Neural progenitor cell (in vitro differentiated cells): Measurements from ENCODE around the gene SHC3. TPM values are rescaled to one million over a fixed set of nuclear protein-coding genes. Genes with fewer than 3 reads are reported as not detected.

Experiments
- DNase-seq: peaks from one replicate; pipeline ENCODE4 v3.0.0-alpha.2; 2016; ENCODE audit warnings: low spot score
- H2AFZ ChIP-seq: fragments of 200-600 bp; sonication (generic); replicated peaks from 2 replicates; pipeline ENCODE4 v1.6.1; 2016; ENCODE audit warnings: antibody characterized with exemption
- H3F3A ChIP-seq: fragments of 200-600 bp; sonication (generic); 2 replicates; pipeline ENCODE4 v1.6.1; 2016; ENCODE audit warnings: antibody characterized with exemption, low read depth
- H3K27ac ChIP-seq: fragments of 200-600 bp; sonication (generic); 2 replicates; pipeline ENCODE4 v1.5.1; 2016; ENCODE audit warnings: mild to moderate bottlenecking
- H3K27me3 ChIP-seq: fragments of 200-600 bp; sonication (generic); 2 replicates; pipeline ENCODE4 v1.6.1; 2016; ENCODE audit warnings: mild to moderate bottlenecking, moderate library complexity
- H3K36me3 ChIP-seq: fragments of 200-600 bp; sonication (generic); 2 replicates; pipeline ENCODE4 v1.5.1; 2016
- H3K4me1 ChIP-seq: fragments of 200-600 bp; sonication (generic); 2 replicates; pipeline ENCODE4 v1.6.1; 2016; ENCODE audit warnings: mixed run types
- H3K4me2 ChIP-seq: fragments of 200-600 bp; sonication (generic); 2 replicates; pipeline ENCODE4 v1.6.1; 2016
- H3K4me3 ChIP-seq: fragments of 200-600 bp; sonication (generic); 2 replicates; pipeline ENCODE4 v1.5.1; 2016
- H3K79me2 ChIP-seq: fragments of 200-600 bp; sonication (generic); 2 replicates; pipeline ENCODE4 v1.6.1; 2016; ENCODE audit warnings: low read depth
- H3K9ac ChIP-seq: fragments of 200-600 bp; sonication (generic); 2 replicates; pipeline ENCODE4 v1.6.1; 2016
- H3K9me3 ChIP-seq: fragments of 200-600 bp; sonication (generic); 2 replicates; pipeline ENCODE4 v1.5.1; 2016; ENCODE audit warnings: low read depth
- H4K20me1 ChIP-seq: fragments of 200-600 bp; sonication (generic); 2 replicates; pipeline ENCODE4 v1.6.1; 2016; ENCODE audit warnings: low read depth
- H3K27ac Mint-ChIP-seq: 3 replicates; pipeline ENCODE4 v1.8.0; 2021; ENCODE audit warnings: mixed read lengths
- H3K27me3 Mint-ChIP-seq: 2 replicates; pipeline ENCODE4 v1.8.0; 2022; ENCODE audit warnings: low read depth, mild to moderate bottlenecking, inconsistent platforms, moderate library complexity, mixed read lengths; ENCODE audit not compliant: insufficient read depth
- H3K36me3 Mint-ChIP-seq: 3 replicates; pipeline ENCODE4 v1.8.0; 2021; ENCODE audit warnings: mixed read lengths
- H3K4me1 Mint-ChIP-seq: 3 replicates; pipeline ENCODE4 v1.8.0; 2021; ENCODE audit warnings: mixed read lengths
- H3K4me3 Mint-ChIP-seq: 3 replicates; pipeline ENCODE4 v1.8.0; 2021; ENCODE audit warnings: mild to moderate bottlenecking, moderate library complexity, mixed read lengths
- H3K9me3 Mint-ChIP-seq: 3 replicates; pipeline ENCODE4 v1.8.0; 2020; ENCODE audit warnings: mixed read lengths
- CTCF ChIP-seq: fragments of 200-600 bp; sonication (generic); IDR thresholded peaks from 2 replicates; pipeline ENCODE4 v1.5.1; 2017; ENCODE audit warnings: antibody characterized with exemption, mild to moderate bottlenecking
- EZH2 ChIP-seq: fragments of 200-600 bp; sonication (generic); IDR thresholded peaks from 2 replicates; pipeline ENCODE4 v1.6.1; 2017; ENCODE audit warnings: antibody characterized with exemption, mild to moderate bottlenecking, moderate library complexity
- EZH2phosphoT487 ChIP-seq: fragments of 200-600 bp; sonication (generic); IDR thresholded peaks from 2 replicates; pipeline ENCODE4 v1.6.1; 2017; ENCODE audit warnings: antibody characterized with exemption
- total RNA-seq: library from RNA; depleted of rRNA; stranded (reverse); fragments of >200 nt; gene quantifications from 2 replicates; pipeline ENCODE4 v1.2.3, GENCODE V29; 2015; ENCODE audit warnings: low replicate concordance

The SHC3 gene
- total RNA-seq, 1 donor from 2014 or later, result 0.64 TPM

- DNase-seq, result no peak
- TF ChIP-seq EZH2, result no peak
- TF ChIP-seq EZH2phosphoT487, result no peak
- no peak for TF ChIP-seq CTCF
- H3K4me3 Mint-ChIP-seq, result no peak overlapping the region
- no peaks in the 10 kb centered on the region for H3K9me3 Mint-ChIP-seq
- H4K20me1 ChIP-seq, result no peaks in the 10 kb centered on the region
- H3K79me2 ChIP-seq, result no peaks in the 10 kb centered on the region
- no peak overlapping the region for H3K27ac Mint-ChIP-seq
- no peaks in the 10 kb centered on the region for H3K36me3 ChIP-seq
- no peaks in the 10 kb centered on the region for H3K4me1 Mint-ChIP-seq
- no peaks in the 10 kb centered on the region for H3F3A ChIP-seq
- H3K27ac ChIP-seq, result no peak overlapping the region
- no peaks in the 10 kb centered on the region for H3K9me3 ChIP-seq
- H3K4me3 ChIP-seq, result no peak overlapping the region
- H3K9ac ChIP-seq, result no peak overlapping the region
- no peaks in the 10 kb centered on the region for H3K27me3 Mint-ChIP-seq
- H3K4me1 ChIP-seq, result no peaks in the 10 kb centered on the region
- H3K4me2 ChIP-seq, result no peak overlapping the region
- H3K36me3 Mint-ChIP-seq, result peaks cover 31% of the 10 kb centered on the region
- H3K27me3 ChIP-seq, result no peaks in the 10 kb centered on the region
- no peak overlapping the region for H2AFZ ChIP-seq
Observed at GRCh38 chr9:89039664-89040063, 139.0 kb downstream of the SHC3 start.

GRCh38 chr9:89039104-89039465 lies 139.5 kb downstream of the SHC3 start:
- Histone ChIP-seq H3K27ac (no peak overlapping the region), H3K4me3 (no peak overlapping the region), H3K4me2 (no peak overlapping the region), H2AFZ (no peak overlapping the region), H3F3A (no peaks in the 10 kb centered on the region), H4K20me1 (no peaks in the 10 kb centered on the region), H3K79me2 (no peaks in the 10 kb centered on the region), H3K4me1 (no peaks in the 10 kb centered on the region), H3K9ac (no peak overlapping the region), H3K36me3 (no peaks in the 10 kb centered on the region), H3K9me3 (no peaks in the 10 kb centered on the region), H3K27me3 (no peaks in the 10 kb centered on the region)
- Mint-ChIP-seq H3K4me1 (no peaks in the 10 kb centered on the region), H3K4me3 (no peak overlapping the region), H3K9me3 (no peaks in the 10 kb centered on the region), H3K27me3 (no peaks in the 10 kb centered on the region), H3K36me3 (peaks cover 32% of the 10 kb centered on the region), H3K27ac (no peak overlapping the region)
- no peak for TF ChIP-seq EZH2phosphoT487
- no peak for TF ChIP-seq CTCF
- no peak for TF ChIP-seq EZH2
- DNase-seq, result no peak

- Histone ChIP-seq H3K27ac (no peak overlapping the region), H3K4me1 (no peaks in the 10 kb centered on the region), H3K4me2 (no peak overlapping the region), H3K9me3 (no peaks in the 10 kb centered on the region), H3K9ac (no peak overlapping the region), H3K27me3 (no peaks in the 10 kb centered on the region), H3K79me2 (no peaks in the 10 kb centered on the region), H4K20me1 (no peaks in the 10 kb centered on the region), H3K4me3 (no peak overlapping the region), H3F3A (no peaks in the 10 kb centered on the region), H2AFZ (no peak overlapping the region), H3K36me3 (no peaks in the 10 kb centered on the region)
- H3K36me3 Mint-ChIP-seq, result peaks cover 34% of the 10 kb centered on the region
- H3K9me3 Mint-ChIP-seq, result no peaks in the 10 kb centered on the region
- TF ChIP-seq CTCF (no peak), EZH2 (no peak), EZH2phosphoT487 (no peak)
- no peak for DNase-seq
- no peak overlapping the region for H3K4me3 Mint-ChIP-seq
- H3K27me3 Mint-ChIP-seq, result no peaks in the 10 kb centered on the region
- H3K4me1 Mint-ChIP-seq, result no peaks in the 10 kb centered on the region
- no peak overlapping the region for H3K27ac Mint-ChIP-seq
Observed at GRCh38 chr9:89038382-89039103, 140.1 kb downstream of the SHC3 start.
